ENCODE data around the gene ELFN1. TPM values are rescaled to one million over a fixed set of nuclear protein-coding genes. Genes with fewer than 3 reads are reported as not detected.

The ELFN1 gene
- total RNA-seq, 1 donor from 2014 or later = 0.65 TPM

- H3K27ac Mint-ChIP-seq (ENCODE audit: unreplicated experiment) = no peak overlapping the region
- DNase-seq (ENCODE audit: low spot score) = peak; percentile 62
- no peaks in the 10 kb centered on the region for H3K36me3 Mint-ChIP-seq (ENCODE audit: low read depth)
- peaks cover 20% of the 10 kb centered on the region for H3K27me3 Mint-ChIP-seq (ENCODE audit: low read depth)
- no peak overlapping the region for H3K4me3 Mint-ChIP-seq (ENCODE audit: unreplicated experiment)
- H3K9me3 Mint-ChIP-seq (ENCODE audit: low read depth) = no peaks in the 10 kb centered on the region
- TF ChIP-seq, protein P1, sequence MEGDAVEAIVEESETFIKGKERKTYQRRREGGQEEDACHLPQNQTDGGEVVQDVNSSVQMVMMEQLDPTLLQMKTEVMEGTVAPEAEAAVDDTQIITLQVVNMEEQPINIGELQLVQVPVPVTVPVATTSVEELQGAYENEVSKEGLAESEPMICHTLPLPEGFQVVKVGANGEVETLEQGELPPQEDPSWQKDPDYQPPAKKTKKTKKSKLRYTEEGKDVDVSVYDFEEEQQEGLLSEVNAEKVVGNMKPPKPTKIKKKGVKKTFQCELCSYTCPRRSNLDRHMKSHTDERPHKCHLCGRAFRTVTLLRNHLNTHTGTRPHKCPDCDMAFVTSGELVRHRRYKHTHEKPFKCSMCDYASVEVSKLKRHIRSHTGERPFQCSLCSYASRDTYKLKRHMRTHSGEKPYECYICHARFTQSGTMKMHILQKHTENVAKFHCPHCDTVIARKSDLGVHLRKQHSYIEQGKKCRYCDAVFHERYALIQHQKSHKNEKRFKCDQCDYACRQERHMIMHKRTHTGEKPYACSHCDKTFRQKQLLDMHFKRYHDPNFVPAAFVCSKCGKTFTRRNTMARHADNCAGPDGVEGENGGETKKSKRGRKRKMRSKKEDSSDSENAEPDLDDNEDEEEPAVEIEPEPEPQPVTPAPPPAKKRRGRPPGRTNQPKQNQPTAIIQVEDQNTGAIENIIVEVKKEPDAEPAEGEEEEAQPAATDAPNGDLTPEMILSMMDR (IDR thresholded peaks at IDR 0.05) = no peak
- H3K4me1 Mint-ChIP-seq (ENCODE audit: low read depth) = peaks cover 7% of the 10 kb centered on the region
These were observed 769 bp upstream of the ELFN1 start for GRCh38 chr7:1669064-1669951.

GRCh38 chr7:1670894-1671593 is 967 bp downstream of the ELFN1 start:
- Mint-ChIP-seq H3K9me3 (ENCODE audit: low read depth) (no peaks in the 10 kb centered on the region), H3K4me1 (ENCODE audit: low read depth) (peaks cover 7% of the 10 kb centered on the region), H3K27ac (ENCODE audit: unreplicated experiment) (no peak overlapping the region), H3K36me3 (ENCODE audit: low read depth) (no peaks in the 10 kb centered on the region), H3K27me3 (ENCODE audit: low read depth) (peaks cover 22% of the 10 kb centered on the region), H3K4me3 (ENCODE audit: unreplicated experiment) (peak overlapping the region; percentile 9)
- TF ChIP-seq, protein P1 (IDR thresholded peaks at IDR 0.05) = no peak
- DNase-seq (ENCODE audit: low spot score) = peak; percentile 83

- TF ChIP-seq, protein P1 (IDR thresholded peaks at IDR 0.05) = no peak
- DNase-seq (ENCODE audit: low spot score) = peak; percentile 61
- Mint-ChIP-seq H3K4me3 (ENCODE audit: unreplicated experiment) (no peak overlapping the region), H3K4me1 (ENCODE audit: low read depth) (peaks cover 7% of the 10 kb centered on the region), H3K36me3 (ENCODE audit: low read depth) (no peaks in the 10 kb centered on the region), H3K27ac (ENCODE audit: unreplicated experiment) (no peak overlapping the region), H3K9me3 (ENCODE audit: low read depth) (no peaks in the 10 kb centered on the region), H3K27me3 (ENCODE audit: low read depth) (peaks cover 28% of the 10 kb centered on the region)
These were observed 1.7 kb downstream of the ELFN1 start for GRCh38 chr7:1671594-1672451.

- Mint-ChIP-seq H3K4me1 (ENCODE audit: low read depth) (peaks cover 4% of the 10 kb centered on the region), H3K9me3 (ENCODE audit: low read depth) (no peaks in the 10 kb centered on the region), H3K27ac (ENCODE audit: unreplicated experiment) (no peak overlapping the region), H3K4me3 (ENCODE audit: unreplicated experiment) (no peak overlapping the region), H3K27me3 (ENCODE audit: low read depth) (peaks cover 36% of the 10 kb centered on the region), H3K36me3 (ENCODE audit: low read depth) (no peaks in the 10 kb centered on the region)
- DNase-seq (ENCODE audit: low spot score) = peak; percentile 53
- TF ChIP-seq, protein P1 (IDR thresholded peaks at IDR 0.05) = no peak
These were observed 2.9 kb downstream of the ELFN1 start for GRCh38 chr7:1672851-1673486.
